SK-N-SH (cell line): ENCODE data around the gene SRGAP1. TPM values are rescaled to one million over a fixed set of nuclear protein-coding genes. Genes with fewer than 3 reads are reported as not detected.

Experiments used
- CTCF ChIA-PET: fragments of 300-600, 350-600 bp; formaldehyde crosslinking; extraction: SDS; loops from one replicate; lab custom pipeline; 2021; lab: Yijun Ruan, JAX
- POLR2A ChIA-PET: fragments of 350-600 bp; sonication (Branson Sonifier 250); formaldehyde crosslinking; extraction: SDS; loops from one replicate; lab custom pipeline; 2020; ENCODE audit warnings: antibody characterized with exemption, inconsistent platforms; lab: Yijun Ruan, JAX
- DNase-seq: peaks from one replicate; pipeline ENCODE4 v3.0.0; 2012
- H2AFZ ChIP-seq: fragments of 200-600 bp; sonication (generic); 2 replicates; pipeline ENCODE4 v1.8.1; 2016; ENCODE audit warnings: antibody characterized with exemption, mild to moderate bottlenecking, low read depth
- H3F3A ChIP-seq: fragments of 200-600 bp; sonication (generic); replicated peaks from 2 replicates; pipeline ENCODE3; 2016; ENCODE audit warnings: antibody characterized with exemption, mild to moderate bottlenecking; ENCODE audit not compliant: insufficient read depth
- H3K27ac ChIP-seq, 2 experiments: fragments of 200-500 bp in 1 of 2; fragments of 200-600 bp in 1 of 2; sonication (Bioruptor generic) in 1 of 2; sonication (generic), shearing (Covaris generic) in 1 of 2; 2 replicates each; pipeline versions ENCODE4 v1.5.1 to v1.6.1; 2014 to 2016; ENCODE audit warnings: low read depth in 2 of 2, inconsistent platforms in 1 of 2, low read length in 1 of 2, mild to moderate bottlenecking in 1 of 2, mixed read lengths in 1 of 2
- H3K27me3 ChIP-seq: fragments of 200-600 bp; sonication (generic), shearing (Covaris generic); 2 replicates; pipeline ENCODE4 v1.6.1; 2016; ENCODE audit warnings: mixed run types; ENCODE audit not compliant: insufficient read depth
- H3K36me3 ChIP-seq, 2 experiments: fragments of 200-500 bp in 1 of 2; fragments of 200-600 bp in 1 of 2; sonication (Bioruptor generic) in 1 of 2; sonication (generic) in 1 of 2; replicated peaks in 1 of 2; 2 replicates each; pipeline versions ENCODE3 to v1.5.1; 2014 to 2016; ENCODE audit warnings: low read length in 1 of 2, mild to moderate bottlenecking in 1 of 2; ENCODE audit not compliant: insufficient read depth in 2 of 2, control insufficient read depth in 1 of 2
- H3K4me1 ChIP-seq, 2 experiments: fragments of 200-500 bp in 1 of 2; fragments of 200-600 bp in 1 of 2; sonication (Bioruptor generic) in 1 of 2; sonication (generic), shearing (Covaris generic) in 1 of 2; 2 replicates each; pipeline versions ENCODE4 v1.5.1 to v1.6.1; 2014 to 2016; ENCODE audit warnings: low read depth in 1 of 2, low read length in 1 of 2, mixed run types in 1 of 2; ENCODE audit not compliant: insufficient read depth in 2 of 2, control insufficient read depth in 1 of 2
- H3K4me2 ChIP-seq: fragments of 200-600 bp; sonication (generic), shearing (Covaris generic); 2 replicates; pipeline ENCODE4 v1.6.1; 2017; ENCODE audit warnings: mixed run types
- H3K4me3 ChIP-seq, 2 experiments: fragments of 200-500 bp in 1 of 2; fragments of 200-600 bp in 1 of 2; sonication (Bioruptor generic) in 1 of 2; sonication (generic), shearing (Covaris generic) in 1 of 2; 2 replicates each; pipeline versions ENCODE4 v1.5.1 to v1.8.1; 2014 to 2016; ENCODE audit warnings: low read depth in 2 of 2, inconsistent platforms in 1 of 2, low read length in 1 of 2, mild to moderate bottlenecking in 1 of 2, mixed read lengths in 1 of 2, moderate library complexity in 1 of 2
- H3K79me2 ChIP-seq: fragments of 200-600 bp; sonication (generic); 2 replicates; pipeline ENCODE4 v1.8.1; 2017; ENCODE audit warnings: mild to moderate bottlenecking; ENCODE audit not compliant: insufficient read depth
- H3K9ac ChIP-seq: fragments of 200-600 bp; sonication (generic); 2 replicates; pipeline ENCODE4 v1.6.1; 2017; ENCODE audit warnings: mixed run types
- H3K9me2 ChIP-seq: fragments of 200-600 bp; sonication (generic); 2 replicates; pipeline ENCODE4 v1.6.1; 2017; ENCODE audit warnings: mixed run types
- H3K9me3 ChIP-seq: fragments of 200-600 bp; sonication (generic); 2 replicates; pipeline ENCODE4 v1.6.1; 2017; ENCODE audit warnings: mixed run types, mild to moderate bottlenecking, moderate library complexity
- H4K20me1 ChIP-seq: fragments of 200-600 bp; sonication (generic); 2 replicates; pipeline ENCODE4 v1.6.1; 2017; ENCODE audit warnings: mild to moderate bottlenecking, mixed run types; ENCODE audit not compliant: insufficient read depth
- GATA2 ChIP-seq: sonication (generic); formaldehyde crosslinking; IDR thresholded peaks from 2 replicates; pipeline ENCODE4 v1.5.0; 2020; ENCODE audit warnings: mild to moderate bottlenecking, missing genetic modification reagents
- MXI1 ChIP-seq: IDR thresholded peaks from 2 replicates; pipeline ENCODE4 v1.6.1; 2012; ENCODE audit warnings: mild to moderate bottlenecking, low read depth, low read length, improper control_type of control experiment
- NRF1 ChIP-seq: IDR thresholded peaks from 2 replicates; pipeline ENCODE4 v1.6.1; 2012; ENCODE audit warnings: low read depth, mild to moderate bottlenecking, low read length
- RFX5 ChIP-seq: IDR thresholded peaks from 2 replicates; pipeline ENCODE4 v1.6.1; 2012; ENCODE audit warnings: mild to moderate bottlenecking, improper control_type of control experiment, low read length
- WGBS: methylation state at CpG from one replicate; pipeline ENCODE4 v1.1.6; 2017; ENCODE audit warnings: low lambda C conversion rate; 5-methylcytosine and 5-hydroxymethylcytosine counted together
- polyA plus RNA-seq, 3 experiments: library from polyadenylated mRNA; depleted of rRNA; stranded (reverse); fragments of >200 nt; gene quantifications; 2 replicates each; pipeline ENCODE4 v1.2.3, GENCODE V29; 2012
- TF ChIP-seq, protein P1 (sequence below): fragments of 150-350 bp; IDR thresholded peaks from 2 replicates; pipeline ENCODE4 v1.6.1; 2016; ENCODE audit warnings: mild to moderate bottlenecking, low read depth, low read length
- TF ChIP-seq, protein P2 (sequence below): IDR thresholded peaks from 2 replicates; pipeline ENCODE4 v1.6.1; 2012; ENCODE audit warnings: mild to moderate bottlenecking, low read depth, low read length, moderate library complexity

The SRGAP1 gene
- polyA plus RNA-seq, 1 of the 3 experiments (the other 2 are of a cell fraction) = 2.6 TPM

DNA sequence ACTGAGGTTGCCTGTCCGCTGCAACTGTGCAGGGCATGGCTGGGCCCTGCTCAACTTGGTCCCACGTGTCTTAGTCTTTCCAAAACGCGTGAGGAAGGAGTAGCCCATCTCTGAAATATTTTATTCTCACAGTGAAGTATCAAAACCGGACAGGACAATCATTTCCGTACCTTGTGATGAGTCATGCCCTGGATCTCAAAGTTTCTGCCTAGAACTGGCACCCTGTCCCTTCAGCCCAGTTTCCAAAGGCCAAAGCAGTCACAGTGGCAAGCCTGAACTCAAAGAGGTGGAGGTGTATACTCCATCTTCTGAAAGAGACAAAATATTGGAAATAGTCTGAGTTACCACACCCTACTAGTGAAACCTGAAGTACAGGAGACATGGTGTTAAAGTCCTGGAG lies 28.5 kb upstream of the SRGAP1 start:
- no peaks in the 10 kb centered on the region for H3K79me2 ChIP-seq

DNA sequence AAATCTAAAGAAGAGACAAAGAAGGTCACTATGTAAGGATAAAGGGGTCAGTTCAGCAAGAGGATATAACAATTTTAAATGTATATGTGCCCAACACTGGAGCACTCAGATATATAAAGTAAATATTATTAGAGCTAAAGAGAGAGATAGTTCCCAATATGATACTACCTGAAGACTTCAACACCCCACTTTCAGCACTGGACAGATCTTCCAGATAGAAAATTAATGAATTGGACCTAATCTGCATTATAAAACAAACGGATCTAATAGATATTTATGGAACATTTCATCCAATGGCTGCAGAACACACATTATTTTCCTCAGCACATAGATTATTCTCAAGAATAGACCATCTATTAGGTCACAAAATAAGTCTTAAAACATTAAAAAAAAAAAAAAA lies 24.1 kb upstream of the SRGAP1 start:
- H3K9me2 ChIP-seq = no peaks in the 10 kb centered on the region
- H3F3A ChIP-seq = no peaks in the 10 kb centered on the region
- ChIA-PET POLR2A (no interaction called here), CTCF (interaction anchor here (2.0 kb wide), 1 partner anchor 436 kb away, joined by 6 read pairs; no protein-coding TSS in a partner anchor)
- H3K27me3 ChIP-seq = no peaks in the 10 kb centered on the region
- H2AFZ ChIP-seq = no peak overlapping the region
- no peak overlapping the region for H3K4me3 ChIP-seq
- no peak overlapping the region for H3K4me2 ChIP-seq
- H3K4me1 ChIP-seq = no peaks in the 10 kb centered on the region
- H3K27ac ChIP-seq = no peak overlapping the region
- TF ChIP-seq, protein P1, sequence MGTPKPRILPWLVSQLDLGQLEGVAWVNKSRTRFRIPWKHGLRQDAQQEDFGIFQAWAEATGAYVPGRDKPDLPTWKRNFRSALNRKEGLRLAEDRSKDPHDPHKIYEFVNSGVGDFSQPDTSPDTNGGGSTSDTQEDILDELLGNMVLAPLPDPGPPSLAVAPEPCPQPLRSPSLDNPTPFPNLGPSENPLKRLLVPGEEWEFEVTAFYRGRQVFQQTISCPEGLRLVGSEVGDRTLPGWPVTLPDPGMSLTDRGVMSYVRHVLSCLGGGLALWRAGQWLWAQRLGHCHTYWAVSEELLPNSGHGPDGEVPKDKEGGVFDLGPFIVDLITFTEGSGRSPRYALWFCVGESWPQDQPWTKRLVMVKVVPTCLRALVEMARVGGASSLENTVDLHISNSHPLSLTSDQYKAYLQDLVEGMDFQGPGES = no peak
- DNase-seq = no peak
- no peaks in the 10 kb centered on the region for H4K20me1 ChIP-seq
- no peak overlapping the region for H3K9ac ChIP-seq
- 50% methylated on average over 1 of the region's 1 CpG for WGBS
- H3K9me3 ChIP-seq = no peaks in the 10 kb centered on the region
- no peaks in the 10 kb centered on the region for H3K79me2 ChIP-seq
- no peaks in the 10 kb centered on the region for H3K36me3 ChIP-seq

More for the DNA sequence above, 28.5 kb upstream of the SRGAP1 start:
- ChIA-PET CTCF (interaction anchor here (0.6 kb wide), 1 partner anchor 155 kb away, joined by 3 read pairs; no protein-coding TSS in a partner anchor), POLR2A (interaction anchor here (0.7 kb wide), 1 partner anchor 495 kb away, joined by 3 read pairs; no protein-coding TSS in a partner anchor)
- Histone ChIP-seq H2AFZ (no peak overlapping the region), H3K36me3 (no peaks in the 10 kb centered on the region), H3K9me3 (no peaks in the 10 kb centered on the region), H4K20me1 (no peaks in the 10 kb centered on the region), H3K27ac (no peak overlapping the region), H3K4me1 (no peaks in the 10 kb centered on the region), H3K9ac (no peak overlapping the region), H3K27me3 (no peaks in the 10 kb centered on the region; the same call in 1 of the 2 replicates), H3K4me3 (no peak overlapping the region), H3K4me2 (no peak overlapping the region), H3F3A (no peaks in the 10 kb centered on the region), H3K9me2 (no peaks in the 10 kb centered on the region)
- no peak for DNase-seq
- WGBS = 76% methylated on average over 6 of the region's 6 CpGs
- TF ChIP-seq, protein P2, sequence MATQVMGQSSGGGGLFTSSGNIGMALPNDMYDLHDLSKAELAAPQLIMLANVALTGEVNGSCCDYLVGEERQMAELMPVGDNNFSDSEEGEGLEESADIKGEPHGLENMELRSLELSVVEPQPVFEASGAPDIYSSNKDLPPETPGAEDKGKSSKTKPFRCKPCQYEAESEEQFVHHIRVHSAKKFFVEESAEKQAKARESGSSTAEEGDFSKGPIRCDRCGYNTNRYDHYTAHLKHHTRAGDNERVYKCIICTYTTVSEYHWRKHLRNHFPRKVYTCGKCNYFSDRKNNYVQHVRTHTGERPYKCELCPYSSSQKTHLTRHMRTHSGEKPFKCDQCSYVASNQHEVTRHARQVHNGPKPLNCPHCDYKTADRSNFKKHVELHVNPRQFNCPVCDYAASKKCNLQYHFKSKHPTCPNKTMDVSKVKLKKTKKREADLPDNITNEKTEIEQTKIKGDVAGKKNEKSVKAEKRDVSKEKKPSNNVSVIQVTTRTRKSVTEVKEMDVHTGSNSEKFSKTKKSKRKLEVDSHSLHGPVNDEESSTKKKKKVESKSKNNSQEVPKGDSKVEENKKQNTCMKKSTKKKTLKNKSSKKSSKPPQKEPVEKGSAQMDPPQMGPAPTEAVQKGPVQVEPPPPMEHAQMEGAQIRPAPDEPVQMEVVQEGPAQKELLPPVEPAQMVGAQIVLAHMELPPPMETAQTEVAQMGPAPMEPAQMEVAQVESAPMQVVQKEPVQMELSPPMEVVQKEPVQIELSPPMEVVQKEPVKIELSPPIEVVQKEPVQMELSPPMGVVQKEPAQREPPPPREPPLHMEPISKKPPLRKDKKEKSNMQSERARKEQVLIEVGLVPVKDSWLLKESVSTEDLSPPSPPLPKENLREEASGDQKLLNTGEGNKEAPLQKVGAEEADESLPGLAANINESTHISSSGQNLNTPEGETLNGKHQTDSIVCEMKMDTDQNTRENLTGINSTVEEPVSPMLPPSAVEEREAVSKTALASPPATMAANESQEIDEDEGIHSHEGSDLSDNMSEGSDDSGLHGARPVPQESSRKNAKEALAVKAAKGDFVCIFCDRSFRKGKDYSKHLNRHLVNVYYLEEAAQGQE = no peak
- TF ChIP-seq GATA2 (CRISPR knock-in tag) (no peak), NRF1 (no peak), MXI1 (no peak), RFX5 (no peak)
